ENCODE measurements around the gene OR1S2. TPM values are rescaled to one million over a fixed set of nuclear protein-coding genes. Genes with fewer than 3 reads are reported as not detected.

OR1S2 gene
- total and polyA plus RNA-seq, 9 of the 15 experiments (the other 6 are each of a cell fraction or from before 2014, with no cell fraction given): not detected

GRCh38 chr11:58199271-58199670, 4.7 kb downstream of the OR1S2 start:
- Histone ChIP-seq H3K27ac (ENCODE audit: extremely low read depth, low read depth, low read length) (no peak overlapping the region), H3K36me3 (ENCODE audit: control insufficient read depth, insufficient read depth, low read length) (no peaks in the 10 kb centered on the region), H2AFZ (ENCODE audit: low read depth, low read length) (no peak overlapping the region), H4K20me1 (replicated peaks; ENCODE audit: control insufficient read depth, insufficient read depth, low read length) (no peaks in the 10 kb centered on the region), H3K9me3 (replicated peaks; ENCODE audit: control insufficient read depth, insufficient read depth, low read depth, low read length) (no peaks in the 10 kb centered on the region; the same call in 1 of the 2 replicates), H3K4me1 (replicated peaks in 1 of 2; ENCODE audit: control insufficient read depth in 2 of 2, insufficient read depth in 2 of 2, low read length in 2 of 2) (no peaks in the 10 kb centered on the region), H3K9ac (ENCODE audit: insufficient read depth in 1 of 2, low read depth in 2 of 2, low read length in 2 of 2) (no peak overlapping the region), H3K79me2 (ENCODE audit: control insufficient read depth, insufficient read depth, low read length) (no peaks in the 10 kb centered on the region), H3K27me3 (ENCODE audit: control insufficient read depth in 2 of 2, insufficient read depth in 2 of 2, low read length in 2 of 2) (no peaks in the 10 kb centered on the region), H3K9me1 (ENCODE audit: control insufficient read depth, insufficient read depth, low read length) (no peaks in the 10 kb centered on the region), H3K4me2 (ENCODE audit: insufficient read depth, low read length) (no peak overlapping the region), H3K4me3 (no peak overlapping the region)
- TF ChIP-seq ZBTB17 (CRISPR knock-in tag; IDR thresholded peaks at IDR 0.05) (no peak), SRF (CRISPR knock-in tag; IDR thresholded peaks at IDR 0.05) (no peak), E2F4 (CRISPR knock-in tag; IDR thresholded peaks at IDR 0.05; ENCODE audit: low read depth) (no peak), HDAC6 (IDR thresholded peaks at IDR 0.05; ENCODE audit: low read depth, low read length) (no peak)
- no peak for DNase-seq (ENCODE audit: extremely low read depth in 1 of 4, low spot score in 3 of 4)
- FAIRE-seq: no peak
- POLR2A ChIA-PET: no interaction called here
- intact Hi-C loops (cut with micrococcal nuclease) (no loop called here), in situ Hi-C loops (cut with MboI) (no loop called here)
- 0% methylated on average over 1 of the region's 1 CpG for WGBS (ENCODE audit: insufficient coverage, low coverage, missing lambda C conversion rate)
- no peak for ATAC-seq
- CTCF ChIA-PET (ENCODE audit: low intra/inter-chr PET ratio): no interaction called here
- no TSS peak for BruUV-seq (replicated peaks)

- intact Hi-C loops (cut with micrococcal nuclease): no loop called here
- FAIRE-seq: no peak
- DNase-seq (ENCODE audit: extremely low read depth in 1 of 4, low spot score in 3 of 4): no peak
- ChIA-PET CTCF (ENCODE audit: low intra/inter-chr PET ratio) (no interaction called here), POLR2A (no interaction called here)
- Histone ChIP-seq H3K79me2 (ENCODE audit: control insufficient read depth, insufficient read depth, low read length) (no peaks in the 10 kb centered on the region), H2AFZ (ENCODE audit: low read depth, low read length) (no peak overlapping the region), H3K9me1 (ENCODE audit: control insufficient read depth, insufficient read depth, low read length) (no peaks in the 10 kb centered on the region), H3K4me2 (ENCODE audit: insufficient read depth, low read length) (no peak overlapping the region), H3K36me3 (ENCODE audit: control insufficient read depth, insufficient read depth, low read length) (no peaks in the 10 kb centered on the region), H3K9ac (ENCODE audit: insufficient read depth in 1 of 2, low read depth in 2 of 2, low read length in 2 of 2) (no peak overlapping the region), H3K9me3 (replicated peaks; ENCODE audit: control insufficient read depth, insufficient read depth, low read depth, low read length) (no peaks in the 10 kb centered on the region; the same call in 1 of the 2 replicates), H3K27ac (ENCODE audit: extremely low read depth, low read depth, low read length) (no peak overlapping the region), H3K27me3 (ENCODE audit: control insufficient read depth in 2 of 2, insufficient read depth in 2 of 2, low read length in 2 of 2) (no peaks in the 10 kb centered on the region), H3K4me1 (replicated peaks in 1 of 2; ENCODE audit: control insufficient read depth in 2 of 2, insufficient read depth in 2 of 2, low read length in 2 of 2) (no peaks in the 10 kb centered on the region), H3K4me3 (no peak overlapping the region), H4K20me1 (replicated peaks; ENCODE audit: control insufficient read depth, insufficient read depth, low read length) (no peaks in the 10 kb centered on the region)
- in situ Hi-C loops (cut with MboI): no loop called here
- 6% methylated on average over 2 of the region's 2 CpGs for WGBS (ENCODE audit: insufficient coverage, low coverage, missing lambda C conversion rate)
- BruUV-seq (replicated peaks): no TSS peak
- ATAC-seq: no peak
- TF ChIP-seq ZSCAN32 (CRISPR knock-in tag; IDR thresholded peaks at IDR 0.05) (no peak), CEBPB (tag; IDR thresholded peaks at IDR 0.05) (no peak), PRMT5 (CRISPR knock-in tag; IDR thresholded peaks at IDR 0.05) (no peak), NFE2L1 (tag; IDR thresholded peaks at IDR 0.05; ENCODE audit: borderline replicate concordance, low read depth) (peak; percentile 31; the same call in 1 of the 2 replicates), ZNF324 (CRISPR knock-in tag; IDR thresholded peaks at IDR 0.05) (no peak), ZNF134 (CRISPR knock-in tag; conservative IDR thresholded peaks at IDR 0.05) (no peak), JUN (IDR thresholded peaks at IDR 0.05; ENCODE audit: borderline replicate concordance, low read depth, low read length) (no peak), JUN (CRISPR knock-in tag; IDR thresholded peaks at IDR 0.05; ENCODE audit: borderline replicate concordance) (no peak), ZBTB8A (IDR thresholded peaks at IDR 0.05; ENCODE audit: partially characterized antibody) (no peak), ZNF316 (IDR thresholded peaks at IDR 0.05) (peak; percentile 48; the same call in 1 of the 2 replicates), MAFK (IDR thresholded peaks at IDR 0.05; ENCODE audit: low read length) (peak; percentile 35; the same call in 1 of the 2 replicates), ZNF586 (CRISPR knock-in tag; conservative IDR thresholded peaks at IDR 0.05) (no peak), KHSRP (IDR thresholded peaks at IDR 0.05) (no peak), ZNF445 (CRISPR knock-in tag; IDR thresholded peaks at IDR 0.05; ENCODE audit: low read depth) (no peak), BMI1 (IDR thresholded peaks at IDR 0.05; ENCODE audit: low read length) (no peak)
These were observed 8.0 kb downstream of the OR1S2 start for GRCh38 chr11:58195939-58196338.
